M059J (cell line): ENCODE results near the gene TUBGCP3. TPM values are rescaled to one million over a fixed set of nuclear protein-coding genes. Genes with fewer than 3 reads are reported as not detected.
"Not testable (repeated sequence)": the region's sequence is repeated elsewhere in the genome, so short reads cannot be mapped to it uniquely, and the experiment has no call there.

Source experiments
- DNase-seq: peaks from one replicate; pipeline ENCODE4 v3.0.0-alpha.2; 2012; ENCODE audit warnings: low read depth
- total RNA-seq: library from RNA; depleted of rRNA; stranded (reverse); fragments of >200 nt; shearing (Covaris generic); gene quantifications from 2 replicates; pipeline ENCODE4 v1.2.3, GENCODE V29; 2014

TUBGCP3 gene
- total RNA-seq, 1 experiment from 2014 or later, result 16.3 TPM

- DNase-seq, result no peak
Measured at GRCh38 chr13:112579310-112579843, 8.6 kb downstream of the TUBGCP3 start.

GRCh38 chr13:112576768-112577167 lies 11.2 kb downstream of the TUBGCP3 start:
- no peak for DNase-seq

- no peak for DNase-seq
Measured at GRCh38 chr13:112576191-112576590, 11.8 kb downstream of the TUBGCP3 start.

- no peak for DNase-seq
Measured at GRCh38 chr13:112575675-112576074, 12.3 kb downstream of the TUBGCP3 start.

GRCh38 chr13:112574834-112575613 lies 12.9 kb downstream of the TUBGCP3 start:
- DNase-seq, result no peak

- no peak for DNase-seq
Measured at GRCh38 chr13:112574416-112574815, 13.5 kb downstream of the TUBGCP3 start.

GRCh38 chr13:112573710-112574109 lies 14.2 kb downstream of the TUBGCP3 start:
- DNase-seq, result no peak

GRCh38 chr13:112572366-112572765 lies 15.6 kb downstream of the TUBGCP3 start:
- no peak for DNase-seq

GRCh38 chr13:112569821-112570220 lies 18.1 kb downstream of the TUBGCP3 start:
- no peak for DNase-seq

GRCh38 chr13:112567161-112567862 lies 20.6 kb downstream of the TUBGCP3 start:
- DNase-seq, result no peak

- DNase-seq, result no peak
Measured at GRCh38 chr13:112562786-112563383, 25.1 kb downstream of the TUBGCP3 start.

- no peak for DNase-seq
Measured at GRCh38 chr13:112562254-112562653, 25.7 kb downstream of the TUBGCP3 start.

- DNase-seq, result no peak
Measured at GRCh38 chr13:112561478-112561877, 26.5 kb downstream of the TUBGCP3 start.

GRCh38 chr13:112558696-112559418 lies 29.1 kb downstream of the TUBGCP3 start:
- DNase-seq, result no peak

- no peak for DNase-seq
Measured at GRCh38 chr13:112556600-112556999, 31.4 kb downstream of the TUBGCP3 start.

- DNase-seq, result no peak
Measured at GRCh38 chr13:112554214-112554850, 33.6 kb downstream of the TUBGCP3 start.

- not testable (repeated sequence) for DNase-seq
Measured at GRCh38 chr13:112548975-112549374, 39.0 kb downstream of the TUBGCP3 start.

- peak; percentile 44 for DNase-seq
Measured at GRCh38 chr13:112545856-112546255, 42.1 kb downstream of the TUBGCP3 start.

- DNase-seq, result no peak
Measured at GRCh38 chr13:112532837-112533745, 54.9 kb downstream of the TUBGCP3 start.

GRCh38 chr13:112531263-112531794 lies 56.6 kb downstream of the TUBGCP3 start:
- no peak for DNase-seq
